H1 (cell line): ENCODE measurements around the gene ZSCAN10. TPM values are rescaled to one million over a fixed set of nuclear protein-coding genes. Genes with fewer than 3 reads are reported as not detected.

Source experiments
- ASH2L ChIP-seq: fragments of 200-600, 300-600 bp; sonication (generic); IDR thresholded peaks from one replicate; pipeline ENCODE4 v1.7.1; 2017; ENCODE audit warnings: low read length
- ATF2 ChIP-seq: IDR thresholded peaks from 2 replicates; pipeline ENCODE4 v1.6.1; 2012; ENCODE audit warnings: low read length, inconsistent platforms
- ATF3 ChIP-seq: IDR thresholded peaks from 2 replicates; pipeline ENCODE4 v1.6.1; 2011; ENCODE audit warnings: low read depth, mild to moderate bottlenecking, low read length; ENCODE audit not compliant: insufficient read depth
- BCL11A ChIP-seq, 2 experiments: IDR thresholded peaks; one replicate each; pipeline ENCODE4 v1.6.1; 2011; ENCODE audit warnings: low read depth in 2 of 2, low read length in 2 of 2, mild to moderate bottlenecking in 2 of 2
- GABPA ChIP-seq: IDR thresholded peaks from 2 replicates; pipeline ENCODE4 v1.6.1; 2011; ENCODE audit warnings: mild to moderate bottlenecking, low read length, moderate library complexity, borderline replicate concordance; ENCODE audit not compliant: insufficient read depth
- JUN ChIP-seq: IDR thresholded peaks from 2 replicates; pipeline ENCODE4 v1.6.1; 2011; ENCODE audit warnings: low read depth, mild to moderate bottlenecking, improper control_type of control experiment, low read length
- KDM5A ChIP-seq: fragments of 200-600 bp; IDR thresholded peaks from 2 replicates; pipeline ENCODE4 v1.7.1; 2012; ENCODE audit warnings: mild to moderate bottlenecking, low read length, inconsistent platforms, mixed read lengths
- TBP ChIP-seq: IDR thresholded peaks from 2 replicates; pipeline ENCODE4 v1.6.1; 2011; ENCODE audit warnings: low read depth, low read length, improper control_type of control experiment
- polyA plus RNA-seq, 7 experiments: library from polyadenylated mRNA; depleted of rRNA in 3 of 7; stranded (reverse) in 5 of 7; unstranded in 2 of 7; fragments of >200 nt in 5 of 7; fragments of 200-250 nt in 2 of 7; gene quantifications; 1 replicate in 5 of 7; 2 replicates in 1 of 7; 4 replicates in 1 of 7; pipeline versions ENCODE4 v1.2.1 to v1.2.3, GENCODE V29; 2011 to 2013; ENCODE audit warnings: missing spikeins in 2 of 7, mixed read lengths in 2 of 7
- total RNA-seq: library from RNA; stranded (reverse); fragmentation: NEBNext Ultra II Directional; extraction: Animal tissue kit (Norgen Biotek cat#: 25700); gene quantifications from 2 replicates; pipeline ENCODE4 v1.2.1, GENCODE V29; 2021

Gene ZSCAN10
- total and polyA plus RNA-seq, 2 of the 8 experiments (the other 6 are each of a cell fraction or from before 2014, with no cell fraction given) = 209 to 314 TPM

GRCh38 chr16:3123986-3124886 is 25.1 kb upstream of the ZSCAN10 start (continued):
- peak; percentile 78; the same call in 1 of the 2 replicates for TF ChIP-seq GABPA
- TF ChIP-seq ATF3 = peak; percentile 33; the same call in 1 of the 2 replicates
- TF ChIP-seq ASH2L = peak; percentile 35
- peak; percentile 59 for TF ChIP-seq TBP
- TF ChIP-seq ATF2 = peak; percentile 47; the same call in 1 of the 2 replicates
- TF ChIP-seq KDM5A = peak; percentile 35; the same call in 1 of the 2 replicates
- TF ChIP-seq JUN = no peak
- no peak for TF ChIP-seq BCL11A (IDR thresholded peaks at IDR 0.05; ENCODE audit: low read depth in 2 of 2, low read length in 2 of 2)
